Right lobe of liver (tissue), 6 donors: ENCODE measurements around the gene C9. TPM values are rescaled to one million over a fixed set of nuclear protein-coding genes. Genes with fewer than 3 reads are reported as not detected.

Experiments used
- ATAC-seq, 4 donors: fragments of 200-7000 bp; cut with Tn5 transposase; one replicate each; pipeline ENCODE4 v1.9.1; 2020; ENCODE audit warnings: mild to moderate bottlenecking in 4 of 4, moderate library complexity in 4 of 4
- DNase-seq, 3 donors: peaks; one replicate each; pipeline ENCODE4 v3.0.0-alpha.2; 2020
- H3K27ac ChIP-seq, 3 donors: fragments of 200-600 bp; one replicate each; pipeline ENCODE4 v1.8.0; 2022
- H3K27me3 ChIP-seq, 2 donors: fragments of 200-600 bp; one replicate each; pipeline ENCODE4 v1.8.0; 2022
- H3K36me3 ChIP-seq, 4 donors: fragments of 200-600 bp; sonication (generic) in 1 of 4; one replicate each; pipeline versions ENCODE4 v1.5.1 to v1.8.0; 2017 to 2022; ENCODE audit warnings: control low read depth in 1 of 4
- H3K4me1 ChIP-seq, 4 donors: fragments of 200-600 bp; sonication (generic) in 1 of 4; one replicate each; pipeline versions ENCODE4 v1.5.1 to v1.8.0; 2017 to 2022; ENCODE audit warnings: control low read depth in 1 of 4
- H3K4me3 ChIP-seq, 3 donors: fragments of 200-600 bp; one replicate each; pipeline ENCODE4 v1.8.0; 2022
- H3K9me3 ChIP-seq, 4 donors: fragments of 200-600 bp; sonication (generic) in 1 of 4; one replicate each; pipeline versions ENCODE4 v1.5.1 to v1.8.0; 2017 to 2022; ENCODE audit warnings: control low read depth in 1 of 4
- CTCF ChIP-seq, 4 donors: fragments of 200-600 bp in 3 of 4; fragments of 450-650 bp in 1 of 4; IDR thresholded peaks; one replicate each; pipeline versions ENCODE4 v1.5.1 to v1.8.0; 2016 to 2022; ENCODE audit warnings: antibody characterized with exemption in 4 of 4, mild to moderate bottlenecking in 2 of 4
- POLR2A ChIP-seq: fragments of 450-650 bp; IDR thresholded peaks from one replicate; pipeline ENCODE4 v1.6.1; 2017; ENCODE audit warnings: antibody characterized with exemption, mild to moderate bottlenecking
- WGBS: methylation state at CpG from one replicate; pipeline ENCODE4 v1.1.6; 2018; ENCODE audit warnings: low coverage, low lambda C conversion rate; ENCODE audit not compliant: insufficient coverage; ENCODE audit errors: missing lambda C conversion rate; 5-methylcytosine and 5-hydroxymethylcytosine counted together
- intact Hi-C, 2 donors: fragments of 100-400 bp; cut with DNase I; formaldehyde crosslinking; loops; one replicate each; pipeline versions ENCODE4 v1.11.2 to v1.14.1; 2022
- total RNA-seq, 6 experiments: library from RNA; depleted of rRNA in 2 of 6; stranded (reverse); fragments of >200 nt in 2 of 6; fragmentation: NEBNext Ultra II Directional in 3 of 6; extraction: Animal tissue kit (Norgen Biotek cat#: 25700) in 3 of 6; gene quantifications; one replicate each; pipeline versions ENCODE4 v1.1.0 to v1.2.4, GENCODE V29; 2016 to 2023
- donor health status: DM: no; HTN: yes; CAD: no.
- donor health status: DM: no; HTN: no; CAD: no.
- donor health status: DM: no; HTN: no; CAD: no.
- donor health status: DM: no; HTN: yes; CAD: no.
- donor health status: DM: no; HTN: yes; CAD: no.

The C9 gene
- total RNA-seq, 6 experiments from 2014 or later, result 926 to 1,698 (median 1,449) TPM

GRCh38 chr5:39400713-39401578 lies 36.7 kb upstream of the C9 start:
- intact Hi-C loops, result no loop called here
- Histone ChIP-seq H3K27me3 (no peaks in the 10 kb centered on the region), H3K9me3 (no peaks in the 10 kb centered on the region), H3K27ac (peak overlapping the region in 1 of 3 donors; percentile 55), H3K4me1 (peaks cover 0 to 8% (median 0%) of the 10 kb centered on the region in 4 donors), H3K36me3 (no peaks in the 10 kb centered on the region), H3K4me3 (no peak overlapping the region)
- ATAC-seq (peak; percentile 45 to 76 (median 64)), DNase-seq (no peak)
- WGBS, result 28% methylated on average over 5 of the region's 5 CpGs
- TF ChIP-seq CTCF (IDR thresholded peaks at IDR 0.05) (no peak), POLR2A (no peak)

- peak; percentile 30 to 61 (median 57) for ATAC-seq
- intact Hi-C loops, result no loop called here
- Histone ChIP-seq H3K27ac (peak overlapping the region in 2 of 3 donors; percentile 4 to 55), H3K9me3 (no peaks in the 10 kb centered on the region), H3K27me3 (no peaks in the 10 kb centered on the region), H3K4me1 (peaks cover 0 to 8% (median 0%) of the 10 kb centered on the region in 4 donors), H3K36me3 (no peaks in the 10 kb centered on the region), H3K4me3 (no peak overlapping the region)
- no peak for TF ChIP-seq CTCF (IDR thresholded peaks at IDR 0.05)
- WGBS, result 23% methylated on average over 1 of the region's 1 CpG
- no peak for DNase-seq
These were observed 35.1 kb upstream of the C9 start for GRCh38 chr5:39399135-39400036.

- TF ChIP-seq POLR2A, result no peak
- Histone ChIP-seq H3K9me3 (no peaks in the 10 kb centered on the region), H3K36me3 (no peaks in the 10 kb centered on the region), H3K4me3 (no peak overlapping the region), H3K27me3 (no peaks in the 10 kb centered on the region), H3K4me1 (peaks cover 0 to 8% (median 0%) of the 10 kb centered on the region in 4 donors), H3K27ac (no peak overlapping the region)
- intact Hi-C loops, result no loop called here
- ATAC-seq (peak in 1 of 4 donors; percentile 12), DNase-seq (no peak)
- WGBS, result 33% methylated on average over 1 of the region's 3 CpGs
These were observed 32.5 kb upstream of the C9 start for GRCh38 chr5:39396843-39397242.

- DNase-seq (no peak), ATAC-seq (no peak)
- Histone ChIP-seq H3K36me3 (peaks cover 0 to 6% (median under 1%) of the 10 kb centered on the region in 4 donors), H3K27ac (no peak overlapping the region), H3K4me1 (no peaks in the 10 kb centered on the region), H3K4me3 (no peak overlapping the region), H3K9me3 (no peaks in the 10 kb centered on the region), H3K27me3 (no peaks in the 10 kb centered on the region)
- TF ChIP-seq POLR2A (no peak), CTCF (IDR thresholded peaks at IDR 0.05) (no peak)
- intact Hi-C loops, result no loop called here
These were observed 31.2 kb upstream of the C9 start for GRCh38 chr5:39395521-39395920.
